K562 (cell line): ENCODE data around the gene GLMP. TPM values are rescaled to one million over a fixed set of nuclear protein-coding genes. Genes with fewer than 3 reads are reported as not detected.

Source experiments
- EP300 ChIP-seq: IDR thresholded peaks from 2 replicates; pipeline ENCODE4 v1.6.1; 2012; ENCODE audit warnings: low read length, improper control_type of control experiment
- HINFP ChIP-seq: fragments of 450-650 bp; conservative IDR thresholded peaks from 2 replicates; pipeline ENCODE4 v1.6.1; 2016; ENCODE audit warnings: missing genetic modification characterization, low read depth, mild to moderate bottlenecking, control low read depth, missing compliant biosample characterization
- PHF21A ChIP-seq: fragments of 450-650 bp; IDR thresholded peaks from 2 replicates; pipeline ENCODE4 v1.6.1; 2017; ENCODE audit warnings: low read depth, borderline replicate concordance
- SMARCA4 ChIP-seq: fragments of 450-650 bp; IDR thresholded peaks from 2 replicates; pipeline ENCODE4 v1.6.1; 2016
- STAT5B ChIP-seq: fragments of 250-450 bp; sonication (Bioruptor Pico); IDR thresholded peaks from 2 replicates; pipeline ENCODE4 v1.8.0; 2021; ENCODE audit warnings: mild to moderate bottlenecking, inconsistent platforms
- TRIM25 ChIP-seq: fragments of 450-650 bp; IDR thresholded peaks from 2 replicates; pipeline ENCODE4 v1.7.0; 2016; ENCODE audit warnings: borderline replicate concordance
- ZBTB12 ChIP-seq: fragments of 250-450 bp; sonication (Bioruptor Pico); IDR thresholded peaks from 2 replicates; pipeline ENCODE4 v1.4.0; 2020
- ZEB2 ChIP-seq: fragments of 450-650 bp; IDR thresholded peaks from 2 replicates; pipeline ENCODE4 v1.6.1; 2016
- ZNF316 ChIP-seq: fragments of 450-650 bp; IDR thresholded peaks from 2 replicates; pipeline ENCODE4 v1.6.1; 2016
- ZNF395 ChIP-seq: fragments of 200-800 bp; sonication (Bioruptor generic); IDR thresholded peaks from 2 replicates; pipeline ENCODE4 v1.6.1; 2017; ENCODE audit warnings: missing genetic modification characterization, missing compliant biosample characterization
- ZNF507 ChIP-seq: conservative IDR thresholded peaks from 2 replicates; pipeline ENCODE4 v1.6.1; 2017; ENCODE audit warnings: missing genetic modification characterization, missing compliant biosample characterization
- polyA plus RNA-seq, 8 experiments: library from polyadenylated mRNA; depleted of rRNA in 4 of 8; stranded (reverse) in 5 of 8; unstranded in 3 of 8; fragments of >200 nt; fragmentation: Nextera tagmentation in 2 of 8; fragmentation: Illumina TruSeq in 1 of 8; extraction: Ambion mirVana in 2 of 8; extraction: Trizol in 1 of 8; gene quantifications; 2 replicates each; pipeline versions ENCODE4 v1.2.1 to v1.2.3, GENCODE V29; 2011 to 2014; ENCODE audit warnings: inconsistent platforms in 1 of 8, missing spikeins in 1 of 8
- total RNA-seq, 7 experiments: library from RNA; depleted of rRNA in 6 of 7; stranded (reverse); fragments of >200 nt in 6 of 7; fragmentation: Illumina TruSeq in 2 of 7; extraction: Trizol in 2 of 7; gene quantifications; 2 replicates each; pipeline versions ENCODE4 v1.2.1 to v1.2.3, GENCODE V29; 2011 to 2021; ENCODE audit warnings: low replicate concordance in 1 of 7
- TF ChIP-seq, protein P1 (sequence below): fragments of 250-450 bp; sonication (Bioruptor Pico); IDR thresholded peaks from 2 replicates; pipeline ENCODE4 v1.9.0; 2021; ENCODE audit warnings: mild to moderate bottlenecking, inconsistent platforms
- TF ChIP-seq, protein P2 (sequence below): fragments of 250-450 bp; sonication (Bioruptor Pico); IDR thresholded peaks from 2 replicates; pipeline ENCODE4 v1.5.0; 2021

The GLMP gene
- total and polyA plus RNA-seq, 9 of the 15 experiments (the other 6 are each of a cell fraction or from before 2014, with no cell fraction given) = 8.3 to 28.2 (median 22.4) TPM

- TF ChIP-seq EP300 (0 out of 2 replicates have a peak, but pooled peaks have one; percentile 3), PHF21A (no peak), HINFP (tag) (no peak), ZNF316 (peak; percentile 52), ZEB2 (no peak), ZBTB12 (no peak), STAT5B (CRISPR knock-in tag) (no peak), ZNF507 (no peak), SMARCA4 (no peak), TRIM25 (no peak), ZNF395 (CRISPR knock-in tag) (peak; percentile 45; the same call in 1 of the 2 replicates)
- TF ChIP-seq, protein P1, sequence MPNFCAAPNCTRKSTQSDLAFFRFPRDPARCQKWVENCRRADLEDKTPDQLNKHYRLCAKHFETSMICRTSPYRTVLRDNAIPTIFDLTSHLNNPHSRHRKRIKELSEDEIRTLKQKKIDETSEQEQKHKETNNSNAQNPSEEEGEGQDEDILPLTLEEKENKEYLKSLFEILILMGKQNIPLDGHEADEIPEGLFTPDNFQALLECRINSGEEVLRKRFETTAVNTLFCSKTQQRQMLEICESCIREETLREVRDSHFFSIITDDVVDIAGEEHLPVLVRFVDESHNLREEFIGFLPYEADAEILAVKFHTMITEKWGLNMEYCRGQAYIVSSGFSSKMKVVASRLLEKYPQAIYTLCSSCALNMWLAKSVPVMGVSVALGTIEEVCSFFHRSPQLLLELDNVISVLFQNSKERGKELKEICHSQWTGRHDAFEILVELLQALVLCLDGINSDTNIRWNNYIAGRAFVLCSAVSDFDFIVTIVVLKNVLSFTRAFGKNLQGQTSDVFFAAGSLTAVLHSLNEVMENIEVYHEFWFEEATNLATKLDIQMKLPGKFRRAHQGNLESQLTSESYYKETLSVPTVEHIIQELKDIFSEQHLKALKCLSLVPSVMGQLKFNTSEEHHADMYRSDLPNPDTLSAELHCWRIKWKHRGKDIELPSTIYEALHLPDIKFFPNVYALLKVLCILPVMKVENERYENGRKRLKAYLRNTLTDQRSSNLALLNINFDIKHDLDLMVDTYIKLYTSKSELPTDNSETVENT = no peak
- TF ChIP-seq, protein P2, sequence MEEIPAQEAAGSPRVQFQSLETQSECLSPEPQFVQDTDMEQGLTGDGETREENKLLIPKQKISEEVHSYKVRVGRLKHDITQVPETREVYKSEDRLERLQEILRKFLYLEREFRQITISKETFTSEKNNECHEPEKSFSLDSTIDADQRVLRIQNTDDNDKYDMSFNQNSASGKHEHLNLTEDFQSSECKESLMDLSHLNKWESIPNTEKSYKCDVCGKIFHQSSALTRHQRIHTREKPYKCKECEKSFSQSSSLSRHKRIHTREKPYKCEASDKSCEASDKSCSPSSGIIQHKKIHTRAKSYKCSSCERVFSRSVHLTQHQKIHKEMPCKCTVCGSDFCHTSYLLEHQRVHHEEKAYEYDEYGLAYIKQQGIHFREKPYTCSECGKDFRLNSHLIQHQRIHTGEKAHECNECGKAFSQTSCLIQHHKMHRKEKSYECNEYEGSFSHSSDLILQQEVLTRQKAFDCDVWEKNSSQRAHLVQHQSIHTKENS = no peak
Observed at GRCh38 chr1:156295391-156295947, at the start of gene GLMP (continued).
